ENCODE data around the gene TNFRSF1B.

- TF ChIP-seq POLR2AphosphoS5 (IDR thresholded peaks at IDR 0.05) (no peak), CTCF (IDR thresholded peaks at IDR 0.05; ENCODE audit: poor library complexity, severe bottlenecking) (no peak), EP300 (conservative IDR thresholded peaks at IDR 0.05; ENCODE audit: poor library complexity, severe bottlenecking) (no peak), REST (IDR thresholded peaks at IDR 0.05; ENCODE audit: borderline replicate concordance) (no peak), SMC3 (conservative IDR thresholded peaks at IDR 0.05; ENCODE audit: poor library complexity) (no peak), RAD21 (conservative IDR thresholded peaks at IDR 0.05) (no peak), EZH2 (IDR thresholded peaks at IDR 0.05; ENCODE audit: borderline replicate concordance, insufficient read depth, low read length, poor library complexity, severe bottlenecking) (no peak), MXI1 (conservative IDR thresholded peaks at IDR 0.05; ENCODE audit: poor library complexity, severe bottlenecking) (no peak), TAF1 (IDR thresholded peaks at IDR 0.05; ENCODE audit: low read depth) (no peak)
These were observed 65.4 kb downstream of the TNFRSF1B start for GRCh38 chr1:12232221-12232620.

All from neural cell (in vitro differentiated cells).